Measurements from ENCODE around the gene NDST4.

Gene NDST4

GRCh38 chr4:114807759-114808404, 305.5 kb downstream of the NDST4 start:
- DNase-seq (ENCODE audit: low read depth, low spot score), result peak; percentile 16
- TF ChIP-seq YY1 (IDR thresholded peaks at IDR 0.05; ENCODE audit: insufficient read depth, insufficient read length), result no peak
- no peak for TF ChIP-seq SUZ12 (IDR thresholded peaks at IDR 0.05; ENCODE audit: extremely low read depth, insufficient read depth, insufficient read length)
- TF ChIP-seq ZNF274 (IDR thresholded peaks at IDR 0.05; ENCODE audit: low read depth, low read length), result no peak
- no peaks in the 10 kb centered on the region for H3K4me1 ChIP-seq (ENCODE audit: insufficient read depth, insufficient read length)
- no peak overlapping the region for H3K4me3 ChIP-seq (ENCODE audit: insufficient read length, low read depth)
- no peaks in the 10 kb centered on the region for H3K36me3 ChIP-seq (ENCODE audit: insufficient read depth, insufficient read length, low read length)
- H3K9me3 ChIP-seq (ENCODE audit: insufficient read depth, low read length), result no peaks in the 10 kb centered on the region
- H3K27me3 ChIP-seq (ENCODE audit: insufficient read depth, insufficient read length), result no peaks in the 10 kb centered on the region
- H3K9ac ChIP-seq (ENCODE audit: insufficient read length, low read depth), result no peak overlapping the region

GRCh38 chr4:114807357-114807756, 306.1 kb downstream of the NDST4 start:
- H3K4me1 ChIP-seq (ENCODE audit: insufficient read depth, insufficient read length), result no peaks in the 10 kb centered on the region
- DNase-seq (ENCODE audit: low read depth, low spot score), result no peak
- no peaks in the 10 kb centered on the region for H3K9me3 ChIP-seq (ENCODE audit: insufficient read depth, low read length)
- H3K36me3 ChIP-seq (ENCODE audit: insufficient read depth, insufficient read length, low read length), result no peaks in the 10 kb centered on the region
- no peak overlapping the region for H3K9ac ChIP-seq (ENCODE audit: insufficient read length, low read depth)
- no peaks in the 10 kb centered on the region for H3K27me3 ChIP-seq (ENCODE audit: insufficient read depth, insufficient read length)
- no peak overlapping the region for H3K4me3 ChIP-seq (ENCODE audit: insufficient read length, low read depth)
- no peak for TF ChIP-seq SUZ12 (IDR thresholded peaks at IDR 0.05; ENCODE audit: extremely low read depth, insufficient read depth, insufficient read length)
- no peak for TF ChIP-seq ZNF274 (IDR thresholded peaks at IDR 0.05; ENCODE audit: low read depth, low read length)
- no peak for TF ChIP-seq YY1 (IDR thresholded peaks at IDR 0.05; ENCODE audit: insufficient read depth, insufficient read length)

- TF ChIP-seq ZNF274 (IDR thresholded peaks at IDR 0.05; ENCODE audit: low read depth, low read length), result no peak
- TF ChIP-seq SUZ12 (IDR thresholded peaks at IDR 0.05; ENCODE audit: extremely low read depth, insufficient read depth, insufficient read length), result no peak
- TF ChIP-seq YY1 (IDR thresholded peaks at IDR 0.05; ENCODE audit: insufficient read depth, insufficient read length), result no peak
- no peak overlapping the region for H3K9ac ChIP-seq (ENCODE audit: insufficient read length, low read depth)
- H3K27me3 ChIP-seq (ENCODE audit: insufficient read depth, insufficient read length), result no peaks in the 10 kb centered on the region
- H3K36me3 ChIP-seq (ENCODE audit: insufficient read depth, insufficient read length, low read length), result no peaks in the 10 kb centered on the region
- DNase-seq (ENCODE audit: low read depth, low spot score), result no peak
- H3K9me3 ChIP-seq (ENCODE audit: insufficient read depth, low read length), result no peaks in the 10 kb centered on the region
- no peak overlapping the region for H3K4me3 ChIP-seq (ENCODE audit: insufficient read length, low read depth)
- H3K4me1 ChIP-seq (ENCODE audit: insufficient read depth, insufficient read length), result no peaks in the 10 kb centered on the region
Observed at GRCh38 chr4:114791976-114792375, 321.4 kb downstream of the NDST4 start.

- Histone ChIP-seq H3K9me3 (ENCODE audit: insufficient read depth, low read length) (no peaks in the 10 kb centered on the region), H3K36me3 (ENCODE audit: insufficient read depth, insufficient read length, low read length) (no peaks in the 10 kb centered on the region), H3K4me1 (ENCODE audit: insufficient read depth, insufficient read length) (no peaks in the 10 kb centered on the region), H3K27me3 (ENCODE audit: insufficient read depth, insufficient read length) (no peaks in the 10 kb centered on the region), H3K4me3 (ENCODE audit: insufficient read length, low read depth) (no peak overlapping the region), H3K9ac (ENCODE audit: insufficient read length, low read depth) (no peak overlapping the region)
- TF ChIP-seq ZNF274 (IDR thresholded peaks at IDR 0.05; ENCODE audit: low read depth, low read length), result no peak
- no peak for TF ChIP-seq YY1 (IDR thresholded peaks at IDR 0.05; ENCODE audit: insufficient read depth, insufficient read length)
- TF ChIP-seq SUZ12 (IDR thresholded peaks at IDR 0.05; ENCODE audit: extremely low read depth, insufficient read depth, insufficient read length), result no peak
- no peak for DNase-seq (ENCODE audit: low read depth, low spot score)
Observed at GRCh38 chr4:114785570-114785969, 327.9 kb downstream of the NDST4 start.

GRCh38 chr4:114783215-114783595, 330.2 kb downstream of the NDST4 start:
- TF ChIP-seq ZNF274 (IDR thresholded peaks at IDR 0.05; ENCODE audit: low read depth, low read length), result no peak
- TF ChIP-seq YY1 (IDR thresholded peaks at IDR 0.05; ENCODE audit: insufficient read depth, insufficient read length), result no peak
- no peak for TF ChIP-seq SUZ12 (IDR thresholded peaks at IDR 0.05; ENCODE audit: extremely low read depth, insufficient read depth, insufficient read length)
- no peak overlapping the region for H3K4me3 ChIP-seq (ENCODE audit: insufficient read length, low read depth)
- H3K9me3 ChIP-seq (ENCODE audit: insufficient read depth, low read length), result no peaks in the 10 kb centered on the region
- H3K4me1 ChIP-seq (ENCODE audit: insufficient read depth, insufficient read length), result no peaks in the 10 kb centered on the region
- no peaks in the 10 kb centered on the region for H3K27me3 ChIP-seq (ENCODE audit: insufficient read depth, insufficient read length)
- no peaks in the 10 kb centered on the region for H3K36me3 ChIP-seq (ENCODE audit: insufficient read depth, insufficient read length, low read length)
- DNase-seq (ENCODE audit: low read depth, low spot score), result no peak
- no peak overlapping the region for H3K9ac ChIP-seq (ENCODE audit: insufficient read length, low read depth)

DNA sequence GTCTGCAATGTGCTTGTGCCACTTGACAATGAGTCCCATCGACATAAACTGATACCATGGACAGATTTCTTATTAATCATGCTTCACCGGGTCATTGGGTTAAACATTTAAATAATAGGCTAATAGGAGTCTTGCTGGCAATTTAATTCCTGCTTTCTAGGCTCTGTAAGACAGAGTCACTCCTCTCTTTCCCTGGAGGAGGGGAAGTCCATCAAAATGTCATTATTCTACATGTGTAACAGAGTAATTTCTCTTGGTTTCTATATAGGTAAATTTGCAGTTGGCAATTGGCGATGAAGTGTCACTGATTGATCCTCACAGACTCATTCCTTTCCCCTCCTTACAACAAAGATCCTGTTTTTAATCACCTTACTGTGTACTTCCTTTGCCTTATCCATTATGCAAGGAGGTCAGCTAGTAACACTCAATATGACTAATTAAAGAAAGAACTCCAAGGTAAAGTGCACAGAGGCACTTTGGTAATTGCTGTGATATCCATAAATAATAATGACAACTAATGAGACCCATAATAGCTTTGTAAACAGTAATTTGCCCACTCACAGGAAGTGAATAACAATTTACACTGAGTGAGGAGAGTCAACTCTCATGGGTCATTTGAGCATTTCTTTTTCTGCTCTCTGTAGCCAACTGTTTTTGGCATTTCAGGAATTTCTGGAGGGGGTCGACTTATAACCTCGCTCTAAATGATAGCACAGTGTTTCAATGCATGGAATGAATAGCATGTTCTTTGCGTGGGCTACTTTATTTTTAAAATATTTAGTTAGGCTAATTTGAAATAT, 330.8 kb downstream of the NDST4 start:
- no peak overlapping the region for H3K4me3 ChIP-seq (ENCODE audit: insufficient read length, low read depth)
- no peaks in the 10 kb centered on the region for H3K36me3 ChIP-seq (ENCODE audit: insufficient read depth, insufficient read length, low read length)
- no peaks in the 10 kb centered on the region for H3K27me3 ChIP-seq (ENCODE audit: insufficient read depth, insufficient read length)
- no peaks in the 10 kb centered on the region for H3K4me1 ChIP-seq (ENCODE audit: insufficient read depth, insufficient read length)
- TF ChIP-seq ZNF274 (IDR thresholded peaks at IDR 0.05; ENCODE audit: low read depth, low read length) (no peak), YY1 (IDR thresholded peaks at IDR 0.05; ENCODE audit: insufficient read depth, insufficient read length) (no peak), SUZ12 (IDR thresholded peaks at IDR 0.05; ENCODE audit: extremely low read depth, insufficient read depth, insufficient read length) (no peak)
- no peak overlapping the region for H3K9ac ChIP-seq (ENCODE audit: insufficient read length, low read depth)
- DNase-seq (ENCODE audit: low read depth, low spot score), result peak; percentile 9
- no peaks in the 10 kb centered on the region for H3K9me3 ChIP-seq (ENCODE audit: insufficient read depth, low read length)

DNA sequence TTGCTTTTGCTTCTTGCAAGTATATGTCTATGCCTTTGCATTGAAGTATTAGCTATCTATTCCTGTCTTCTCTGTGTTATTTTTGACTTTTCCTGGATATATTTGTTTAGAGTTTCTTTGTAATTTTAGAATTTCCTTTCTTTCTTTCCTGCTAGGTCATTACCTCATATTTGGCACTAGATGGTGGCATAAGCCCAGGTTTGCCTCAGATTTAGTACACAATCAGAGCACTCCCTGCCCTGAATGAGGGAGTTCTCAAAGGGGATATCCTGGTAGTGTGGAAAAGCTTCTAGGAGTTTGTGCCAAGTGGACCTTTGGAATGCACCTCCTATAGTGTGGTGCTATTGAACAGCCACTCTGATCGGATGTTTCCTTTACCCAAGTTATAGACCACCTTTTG, 333.2 kb downstream of the NDST4 start:
- DNase-seq (ENCODE audit: low read depth, low spot score), result peak; percentile 20

More for the DNA sequence above, 333.2 kb downstream of the NDST4 start:
- H3K4me1 ChIP-seq (ENCODE audit: insufficient read depth, insufficient read length), result no peaks in the 10 kb centered on the region
- TF ChIP-seq ZNF274 (IDR thresholded peaks at IDR 0.05; ENCODE audit: low read depth, low read length) (no peak), SUZ12 (IDR thresholded peaks at IDR 0.05; ENCODE audit: extremely low read depth, insufficient read depth, insufficient read length) (no peak), YY1 (IDR thresholded peaks at IDR 0.05; ENCODE audit: insufficient read depth, insufficient read length) (no peak)
- H3K27me3 ChIP-seq (ENCODE audit: insufficient read depth, insufficient read length), result no peaks in the 10 kb centered on the region
- H3K36me3 ChIP-seq (ENCODE audit: insufficient read depth, insufficient read length, low read length), result no peaks in the 10 kb centered on the region
- H3K9ac ChIP-seq (ENCODE audit: insufficient read length, low read depth), result no peak overlapping the region
- no peaks in the 10 kb centered on the region for H3K9me3 ChIP-seq (ENCODE audit: insufficient read depth, low read length)
- no peak overlapping the region for H3K4me3 ChIP-seq (ENCODE audit: insufficient read length, low read depth)
